ENCODE results near the gene DLG2.

DLG2 gene

DNA sequence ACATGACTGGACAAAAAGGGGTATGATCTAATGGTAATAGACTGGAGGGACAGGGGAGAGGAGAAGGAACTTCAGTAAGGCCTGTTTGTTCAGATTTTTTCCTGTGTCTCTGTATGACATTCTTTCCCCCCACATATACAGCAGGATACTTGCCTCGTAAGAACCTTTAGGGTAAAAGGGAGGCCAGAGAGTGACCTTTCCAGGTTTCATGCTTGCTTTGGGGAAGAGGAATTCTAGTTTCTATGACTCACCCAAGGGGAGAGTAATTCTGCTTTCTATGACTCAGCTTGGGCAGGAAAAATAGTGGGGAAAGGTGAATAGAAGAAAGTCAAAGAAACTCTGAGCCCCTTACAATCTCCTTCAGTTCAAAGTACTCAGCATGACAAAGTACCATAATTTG lies 457.0 kb downstream of the DLG2 start:
- Histone ChIP-seq H3K4me3 (ENCODE audit: low read depth in 1 of 2, low read length in 1 of 2) (no peak overlapping the region), H3K27ac (no peak overlapping the region), H3K27me3 (no peaks in the 10 kb centered on the region), H3K4me1 (ENCODE audit: control insufficient read depth in 1 of 2, insufficient read depth in 1 of 2, low read depth in 1 of 2, low read length in 1 of 2) (no peaks in the 10 kb centered on the region), H3K36me3 (no peaks in the 10 kb centered on the region), H3K9me3 (no peaks in the 10 kb centered on the region)
- TF ChIP-seq, protein P1, sequence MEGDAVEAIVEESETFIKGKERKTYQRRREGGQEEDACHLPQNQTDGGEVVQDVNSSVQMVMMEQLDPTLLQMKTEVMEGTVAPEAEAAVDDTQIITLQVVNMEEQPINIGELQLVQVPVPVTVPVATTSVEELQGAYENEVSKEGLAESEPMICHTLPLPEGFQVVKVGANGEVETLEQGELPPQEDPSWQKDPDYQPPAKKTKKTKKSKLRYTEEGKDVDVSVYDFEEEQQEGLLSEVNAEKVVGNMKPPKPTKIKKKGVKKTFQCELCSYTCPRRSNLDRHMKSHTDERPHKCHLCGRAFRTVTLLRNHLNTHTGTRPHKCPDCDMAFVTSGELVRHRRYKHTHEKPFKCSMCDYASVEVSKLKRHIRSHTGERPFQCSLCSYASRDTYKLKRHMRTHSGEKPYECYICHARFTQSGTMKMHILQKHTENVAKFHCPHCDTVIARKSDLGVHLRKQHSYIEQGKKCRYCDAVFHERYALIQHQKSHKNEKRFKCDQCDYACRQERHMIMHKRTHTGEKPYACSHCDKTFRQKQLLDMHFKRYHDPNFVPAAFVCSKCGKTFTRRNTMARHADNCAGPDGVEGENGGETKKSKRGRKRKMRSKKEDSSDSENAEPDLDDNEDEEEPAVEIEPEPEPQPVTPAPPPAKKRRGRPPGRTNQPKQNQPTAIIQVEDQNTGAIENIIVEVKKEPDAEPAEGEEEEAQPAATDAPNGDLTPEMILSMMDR (IDR thresholded peaks at IDR 0.05), result no peak

- Histone ChIP-seq H3K27me3 (no peaks in the 10 kb centered on the region), H3K36me3 (no peaks in the 10 kb centered on the region), H3K4me1 (ENCODE audit: control insufficient read depth in 1 of 2, insufficient read depth in 1 of 2, low read depth in 1 of 2, low read length in 1 of 2) (no peaks in the 10 kb centered on the region), H3K9me3 (no peaks in the 10 kb centered on the region), H3K4me3 (ENCODE audit: low read depth in 1 of 2, low read length in 1 of 2) (no peak overlapping the region), H3K27ac (no peak overlapping the region)
- TF ChIP-seq, protein P1 (IDR thresholded peaks at IDR 0.05), result no peak
Measured at GRCh38 chr11:85167471-85167870, 459.7 kb downstream of the DLG2 start.

DNA sequence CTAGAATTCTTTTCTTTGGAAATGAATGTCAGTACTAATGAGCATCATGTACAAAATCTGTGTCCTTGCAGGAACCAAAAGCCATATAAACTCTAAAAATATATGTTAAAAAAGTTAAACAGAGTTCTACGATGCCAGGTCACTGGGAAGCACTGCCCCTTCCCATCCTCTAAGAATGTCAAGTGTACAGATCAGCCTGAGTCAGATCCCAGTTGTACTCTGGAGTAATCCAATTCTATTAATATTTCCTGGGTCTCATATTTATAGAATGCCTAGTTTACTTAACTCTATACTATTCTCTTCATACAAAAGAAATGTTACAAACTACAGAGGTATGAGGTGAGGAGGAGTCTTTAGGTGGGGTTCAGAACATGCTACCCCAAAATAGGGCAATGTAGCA lies 460.1 kb downstream of the DLG2 start:
- H3K27me3 ChIP-seq, result no peaks in the 10 kb centered on the region
- H3K4me3 ChIP-seq (ENCODE audit: low read depth in 1 of 2, low read length in 1 of 2), result no peak overlapping the region
- H3K9me3 ChIP-seq, result no peaks in the 10 kb centered on the region
- no peaks in the 10 kb centered on the region for H3K4me1 ChIP-seq (ENCODE audit: control insufficient read depth in 1 of 2, insufficient read depth in 1 of 2, low read depth in 1 of 2, low read length in 1 of 2)
- no peaks in the 10 kb centered on the region for H3K36me3 ChIP-seq
- TF ChIP-seq, protein P1 (IDR thresholded peaks at IDR 0.05), result no peak
- H3K27ac ChIP-seq, result no peak overlapping the region

GRCh38 chr11:85165819-85166218 lies 461.3 kb downstream of the DLG2 start:
- Histone ChIP-seq H3K4me3 (ENCODE audit: low read depth in 1 of 2, low read length in 1 of 2) (no peak overlapping the region), H3K4me1 (ENCODE audit: control insufficient read depth in 1 of 2, insufficient read depth in 1 of 2, low read depth in 1 of 2, low read length in 1 of 2) (no peaks in the 10 kb centered on the region), H3K27me3 (no peaks in the 10 kb centered on the region), H3K9me3 (no peaks in the 10 kb centered on the region), H3K27ac (no peak overlapping the region), H3K36me3 (no peaks in the 10 kb centered on the region)
- TF ChIP-seq, protein P1 (IDR thresholded peaks at IDR 0.05), result no peak

GRCh38 chr11:85164743-85165142 lies 462.4 kb downstream of the DLG2 start:
- Histone ChIP-seq H3K36me3 (no peaks in the 10 kb centered on the region), H3K27ac (no peak overlapping the region), H3K9me3 (no peaks in the 10 kb centered on the region), H3K4me1 (ENCODE audit: control insufficient read depth in 1 of 2, insufficient read depth in 1 of 2, low read depth in 1 of 2, low read length in 1 of 2) (no peaks in the 10 kb centered on the region), H3K27me3 (no peaks in the 10 kb centered on the region), H3K4me3 (ENCODE audit: low read depth in 1 of 2, low read length in 1 of 2) (no peak overlapping the region)
- TF ChIP-seq, protein P1 (IDR thresholded peaks at IDR 0.05), result no peak

DNA sequence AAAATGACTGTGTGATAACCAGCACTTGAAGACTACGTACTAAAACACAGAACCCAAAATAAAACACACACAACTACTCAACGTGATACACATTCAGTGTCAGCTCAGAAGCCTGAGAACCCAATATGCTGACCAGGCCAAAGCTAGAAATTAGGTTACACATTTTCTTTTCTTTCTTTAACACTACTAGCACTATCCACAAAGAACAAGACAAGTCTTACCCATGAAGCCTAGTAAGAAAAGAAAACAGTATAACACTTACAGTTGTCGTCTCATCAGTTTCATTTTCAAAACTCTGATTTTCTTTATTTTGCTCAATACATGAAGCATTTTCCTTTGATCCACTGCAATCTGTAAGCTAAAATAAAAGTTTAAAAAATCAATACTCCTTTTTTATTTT lies 472.9 kb downstream of the DLG2 start:
- no peaks in the 10 kb centered on the region for H3K4me1 ChIP-seq (ENCODE audit: control insufficient read depth in 1 of 2, insufficient read depth in 1 of 2, low read depth in 1 of 2, low read length in 1 of 2)
- H3K27ac ChIP-seq, result no peak overlapping the region
- TF ChIP-seq, protein P1 (IDR thresholded peaks at IDR 0.05), result no peak
- no peak overlapping the region for H3K4me3 ChIP-seq (ENCODE audit: low read depth in 1 of 2, low read length in 1 of 2)
- H3K9me3 ChIP-seq, result no peaks in the 10 kb centered on the region
- no peaks in the 10 kb centered on the region for H3K27me3 ChIP-seq
- H3K36me3 ChIP-seq, result no peaks in the 10 kb centered on the region

Data from neutrophil (primary cell).